Loucy (cell line): Measurements from ENCODE around the gene POU2F2.

Experiments
- H2AFZ ChIP-seq: fragments of 200-600 bp; sonication (generic); 2 replicates; pipeline ENCODE4 v1.6.0; 2016; ENCODE audit warnings: antibody characterized with exemption, mild to moderate bottlenecking, low read length, moderate library complexity
- H3F3A ChIP-seq: fragments of 200-600 bp; 2 replicates; pipeline ENCODE4 v1.6.0; 2016; ENCODE audit warnings: antibody characterized with exemption, low read depth, mild to moderate bottlenecking
- H3K27me3 ChIP-seq: fragments of 200-600 bp; sonication (generic); 2 replicates; pipeline ENCODE4 v1.6.1; 2014; ENCODE audit warnings: low read length, mild to moderate bottlenecking; ENCODE audit not compliant: insufficient read depth, poor library complexity, severe bottlenecking
- H3K36me3 ChIP-seq: fragments of 200-600 bp; sonication (generic); 2 replicates; pipeline ENCODE4 v1.6.1; 2016; ENCODE audit warnings: low read length; ENCODE audit not compliant: insufficient read depth
- H3K4me1 ChIP-seq: fragments of 200-600 bp; sonication (generic); 2 replicates; pipeline ENCODE4 v1.5.1; 2014; ENCODE audit warnings: low read length, mild to moderate bottlenecking; ENCODE audit not compliant: insufficient read depth, poor library complexity, severe bottlenecking
- H3K4me2 ChIP-seq: fragments of 200-600 bp; sonication (generic); 2 replicates; pipeline ENCODE4 v1.6.0; 2014; ENCODE audit warnings: antibody characterized with exemption, low read length, low read depth, mild to moderate bottlenecking; ENCODE audit not compliant: poor library complexity, severe bottlenecking
- H3K4me3 ChIP-seq: fragments of 200-600 bp; sonication (generic); 2 replicates; pipeline ENCODE4 v1.5.1; 2014; ENCODE audit warnings: low read length, mild to moderate bottlenecking, mixed read lengths; ENCODE audit not compliant: poor library complexity, severe bottlenecking
- H3K79me2 ChIP-seq: fragments of 200-600 bp; sonication (generic); 2 replicates; pipeline ENCODE4 v1.6.1; 2014; ENCODE audit warnings: low read length; ENCODE audit not compliant: insufficient read depth
- H3K9ac ChIP-seq: fragments of 200-600 bp; sonication (generic); 2 replicates; pipeline ENCODE4 v1.6.0; 2014; ENCODE audit warnings: mild to moderate bottlenecking, low read depth, low read length, moderate library complexity; ENCODE audit not compliant: poor library complexity, severe bottlenecking
- H3K9me2 ChIP-seq: fragments of 200-600 bp; sonication (generic); replicated peaks from 2 replicates; pipeline ENCODE4 v1.6.1; 2016; ENCODE audit warnings: low read depth, low read length, mixed read lengths
- H3K9me3 ChIP-seq: fragments of 200-600 bp; sonication (generic); 2 replicates; pipeline ENCODE4 v1.6.1; 2014; ENCODE audit warnings: mild to moderate bottlenecking, antibody characterized with exemption, low read length, low read depth; ENCODE audit not compliant: insufficient read depth
- H4K20me1 ChIP-seq: fragments of 200-600 bp; sonication (generic); 2 replicates; pipeline ENCODE4 v1.6.0; 2014; ENCODE audit warnings: antibody characterized with exemption, low read length, mild to moderate bottlenecking; ENCODE audit not compliant: insufficient read depth, poor library complexity, severe bottlenecking
- EZH2phosphoT487 ChIP-seq: fragments of 200-600 bp; IDR thresholded peaks from 2 replicates; pipeline ENCODE4 v1.6.1; 2018; ENCODE audit warnings: antibody characterized with exemption, mild to moderate bottlenecking, moderate library complexity, borderline replicate concordance
- TF ChIP-seq, protein P1 (sequence below): fragments of 200-600 bp; sonication (generic); conservative IDR thresholded peaks from 2 replicates; pipeline ENCODE4 v1.5.1; 2014; ENCODE audit warnings: mild to moderate bottlenecking, antibody characterized with exemption, low read length

Gene POU2F2

DNA sequence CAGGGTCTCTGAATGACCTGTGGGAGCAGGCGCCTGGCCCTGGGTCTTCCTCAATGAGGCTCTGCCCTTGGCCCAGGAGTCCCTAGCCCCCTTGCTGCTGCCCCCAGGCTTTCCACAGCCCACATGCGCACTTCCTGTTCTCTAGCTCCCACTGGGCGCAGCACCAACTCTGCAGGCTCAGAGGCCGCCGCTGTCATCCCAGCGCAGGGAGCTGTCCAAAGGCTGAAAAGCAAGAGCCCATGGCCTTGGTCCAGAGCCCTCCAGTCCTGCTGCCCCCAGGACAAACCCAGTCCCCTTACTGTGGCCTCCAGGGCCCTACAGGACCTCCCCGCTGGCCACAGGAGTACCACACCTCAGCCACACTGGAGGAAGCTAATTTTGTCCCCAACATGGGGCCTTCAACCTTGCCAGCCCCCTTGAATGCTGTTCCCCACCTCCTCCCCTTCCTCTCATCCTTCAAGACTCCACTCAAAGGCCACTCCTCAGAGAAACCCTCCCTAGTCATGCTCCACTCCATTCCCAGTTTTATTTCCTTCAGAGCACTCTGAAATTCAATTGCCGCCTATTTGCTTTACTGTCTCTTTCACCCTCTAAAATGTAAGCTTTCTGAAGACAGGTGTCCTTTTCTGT is 8.0 kb upstream of the POU2F2 start:
- Histone ChIP-seq H3K9me3 (no peaks in the 10 kb centered on the region), H3K36me3 (no peaks in the 10 kb centered on the region), H2AFZ (no peak overlapping the region), H3K4me1 (no peaks in the 10 kb centered on the region), H3F3A (no peaks in the 10 kb centered on the region), H3K79me2 (no peaks in the 10 kb centered on the region), H3K27me3 (no peaks in the 10 kb centered on the region), H3K4me2 (no peak overlapping the region), H3K4me3 (no peak overlapping the region), H3K9me2 (no peaks in the 10 kb centered on the region), H4K20me1 (no peaks in the 10 kb centered on the region), H3K9ac (no peak overlapping the region)
- TF ChIP-seq, protein P1, sequence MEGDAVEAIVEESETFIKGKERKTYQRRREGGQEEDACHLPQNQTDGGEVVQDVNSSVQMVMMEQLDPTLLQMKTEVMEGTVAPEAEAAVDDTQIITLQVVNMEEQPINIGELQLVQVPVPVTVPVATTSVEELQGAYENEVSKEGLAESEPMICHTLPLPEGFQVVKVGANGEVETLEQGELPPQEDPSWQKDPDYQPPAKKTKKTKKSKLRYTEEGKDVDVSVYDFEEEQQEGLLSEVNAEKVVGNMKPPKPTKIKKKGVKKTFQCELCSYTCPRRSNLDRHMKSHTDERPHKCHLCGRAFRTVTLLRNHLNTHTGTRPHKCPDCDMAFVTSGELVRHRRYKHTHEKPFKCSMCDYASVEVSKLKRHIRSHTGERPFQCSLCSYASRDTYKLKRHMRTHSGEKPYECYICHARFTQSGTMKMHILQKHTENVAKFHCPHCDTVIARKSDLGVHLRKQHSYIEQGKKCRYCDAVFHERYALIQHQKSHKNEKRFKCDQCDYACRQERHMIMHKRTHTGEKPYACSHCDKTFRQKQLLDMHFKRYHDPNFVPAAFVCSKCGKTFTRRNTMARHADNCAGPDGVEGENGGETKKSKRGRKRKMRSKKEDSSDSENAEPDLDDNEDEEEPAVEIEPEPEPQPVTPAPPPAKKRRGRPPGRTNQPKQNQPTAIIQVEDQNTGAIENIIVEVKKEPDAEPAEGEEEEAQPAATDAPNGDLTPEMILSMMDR: no peak
- no peak for TF ChIP-seq EZH2phosphoT487

DNA sequence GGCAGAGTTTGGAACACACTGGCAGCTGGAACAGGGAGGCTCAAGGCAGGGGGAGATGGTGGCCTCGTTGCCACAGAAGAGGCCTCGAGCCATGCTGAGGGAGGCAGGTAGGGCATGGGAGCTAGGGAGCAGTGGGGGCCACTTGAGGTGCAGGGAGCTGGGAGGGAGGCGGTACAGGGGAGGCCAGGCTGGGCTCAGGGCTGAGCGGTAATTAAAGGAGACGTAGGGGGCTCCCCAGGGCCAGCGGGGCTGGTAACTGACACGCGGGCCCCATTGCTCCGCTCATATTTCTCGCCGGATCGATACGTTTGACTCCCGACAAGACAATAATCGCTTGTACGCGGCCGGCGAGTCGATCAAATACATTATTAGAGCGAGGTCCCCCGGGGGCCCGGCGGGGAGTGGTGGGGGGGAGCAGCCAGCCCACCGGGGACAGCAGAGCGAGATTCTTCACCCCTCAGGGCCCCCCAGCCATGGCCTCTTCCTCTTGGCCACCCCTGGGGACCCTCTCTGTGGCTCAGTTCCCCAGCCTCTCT is 2.4 kb upstream of the POU2F2 start:
- no peak overlapping the region for H3K4me3 ChIP-seq
- no peaks in the 10 kb centered on the region for H3K36me3 ChIP-seq
- no peaks in the 10 kb centered on the region for H3K27me3 ChIP-seq
- no peak overlapping the region for H3K9ac ChIP-seq
- no peaks in the 10 kb centered on the region for H4K20me1 ChIP-seq
- H3F3A ChIP-seq: no peaks in the 10 kb centered on the region
- TF ChIP-seq EZH2phosphoT487: no peak
- TF ChIP-seq, protein P1: no peak
- no peaks in the 10 kb centered on the region for H3K9me2 ChIP-seq
- no peaks in the 10 kb centered on the region for H3K9me3 ChIP-seq
- H2AFZ ChIP-seq: no peak overlapping the region
- no peaks in the 10 kb centered on the region for H3K79me2 ChIP-seq
- no peak overlapping the region for H3K4me2 ChIP-seq
- H3K4me1 ChIP-seq: peaks cover 22% of the 10 kb centered on the region

DNA sequence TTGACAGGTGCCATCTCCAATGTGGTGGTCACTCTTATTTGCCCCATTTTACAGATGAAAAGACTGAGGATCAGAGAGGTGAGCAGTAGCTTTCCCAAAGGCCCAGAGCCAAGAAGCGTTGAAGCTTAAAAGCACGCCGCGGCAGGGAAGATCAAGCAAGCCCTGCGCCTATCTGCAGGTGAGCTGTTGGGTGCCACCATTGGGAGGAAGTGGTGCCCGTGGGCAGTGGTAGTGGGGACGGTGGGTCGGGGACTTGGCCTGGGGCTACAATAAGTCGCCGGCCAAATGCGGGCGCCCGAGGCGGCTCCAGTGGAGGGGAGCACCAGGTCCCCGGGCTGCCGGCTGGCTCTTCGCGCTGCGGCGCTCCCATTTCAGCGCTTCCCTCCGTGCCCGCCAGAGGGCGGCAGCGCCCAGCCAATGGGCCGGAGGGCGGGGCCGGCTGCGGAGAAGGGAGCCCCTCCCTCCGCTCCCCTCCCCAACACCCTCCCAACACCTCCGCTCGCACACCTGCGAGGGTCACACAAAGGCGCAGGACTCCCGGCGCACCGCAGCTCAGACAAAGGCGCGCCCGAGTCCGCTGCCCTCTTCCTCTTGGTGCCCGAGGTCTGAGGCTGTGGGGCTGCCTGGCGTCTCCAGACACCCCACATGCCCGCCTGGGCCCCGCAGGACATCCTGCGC is 744 bp upstream of the POU2F2 start:
- Histone ChIP-seq H3K4me1 (peaks cover 22% of the 10 kb centered on the region), H3F3A (no peaks in the 10 kb centered on the region), H3K9me3 (no peaks in the 10 kb centered on the region), H3K4me2 (peak overlapping the region; percentile 91), H3K4me3 (peak overlapping the region; percentile 70), H3K36me3 (no peaks in the 10 kb centered on the region), H3K9me2 (no peaks in the 10 kb centered on the region), H3K9ac (peak overlapping the region; percentile 46), H3K79me2 (no peaks in the 10 kb centered on the region), H3K27me3 (no peaks in the 10 kb centered on the region), H2AFZ (peak overlapping the region; percentile 38; the same call in 1 of the 2 replicates), H4K20me1 (no peaks in the 10 kb centered on the region)
- TF ChIP-seq, protein P1: peak; percentile 76
- TF ChIP-seq EZH2phosphoT487: no peak
